GM12878 (cell line): ENCODE data around the gene PIGBOS1. TPM values are rescaled to one million over a fixed set of nuclear protein-coding genes. Genes with fewer than 3 reads are reported as not detected.
A peak's percentile ranks its signal among the peaks of the same experiment; 100 is the strongest.

Experiments
- ATF2 ChIP-seq: IDR thresholded peaks from 2 replicates; pipeline ENCODE4 v1.6.1; 2012; ENCODE audit warnings: low read length, inconsistent platforms
- ATF7 ChIP-seq: fragments of 450-650 bp; IDR thresholded peaks from 2 replicates; pipeline ENCODE4 v1.6.1; 2016; ENCODE audit warnings: low read depth, mild to moderate bottlenecking
- CBFB ChIP-seq: IDR thresholded peaks from 2 replicates; pipeline ENCODE4 v1.6.1; 2016; ENCODE audit warnings: antibody characterized with exemption, low read depth
- CREM ChIP-seq: IDR thresholded peaks from 2 replicates; pipeline ENCODE4 v1.6.1; 2014; ENCODE audit warnings: antibody characterized with exemption, low read depth
- E4F1 ChIP-seq: fragments of 450-650 bp; IDR thresholded peaks from 2 replicates; pipeline ENCODE4 v1.6.1; 2018; ENCODE audit warnings: borderline replicate concordance, mild to moderate bottlenecking; ENCODE audit not compliant: partially characterized antibody
- ELK1 ChIP-seq: IDR thresholded peaks from 2 replicates; pipeline ENCODE4 v1.6.1; 2012; ENCODE audit warnings: low read depth, low read length, improper control_type of control experiment
- FOXK2 ChIP-seq: fragments of 450-650 bp; IDR thresholded peaks from 2 replicates; pipeline ENCODE4 v1.6.1; 2017; ENCODE audit warnings: mild to moderate bottlenecking, moderate library complexity
- IKZF1 ChIP-seq: fragments of 450-650 bp; conservative IDR thresholded peaks from 2 replicates; pipeline ENCODE4 v1.6.1; 2017; ENCODE audit warnings: antibody characterized with exemption, mild to moderate bottlenecking
- IKZF2 ChIP-seq, 2 experiments: fragments of 450-650 bp; IDR thresholded peaks; 2 replicates each; pipeline ENCODE4 v1.6.1; 2017; ENCODE audit warnings: mild to moderate bottlenecking in 2 of 2, moderate library complexity in 2 of 2
- NBN ChIP-seq: fragments of 450-650 bp; IDR thresholded peaks from 2 replicates; pipeline ENCODE4 v1.6.1; 2016
- PAX8 ChIP-seq: fragments of 450-650 bp; IDR thresholded peaks from 2 replicates; pipeline ENCODE4 v1.6.1; 2017; ENCODE audit warnings: mild to moderate bottlenecking, moderate library complexity
- REST ChIP-seq: IDR thresholded peaks from 2 replicates; pipeline ENCODE4 v1.6.1; 2012; ENCODE audit warnings: mild to moderate bottlenecking, low read depth, low read length
- SPI1 ChIP-seq: IDR thresholded peaks from 2 replicates; pipeline ENCODE4 v1.6.1; 2011; ENCODE audit warnings: low read depth, mild to moderate bottlenecking, low read length, moderate library complexity, borderline replicate concordance; ENCODE audit not compliant: insufficient read depth
- SUPT20H ChIP-seq: IDR thresholded peaks from 2 replicates; pipeline ENCODE4 v1.6.1; 2011; ENCODE audit warnings: low read depth, mild to moderate bottlenecking, low read length, moderate library complexity, borderline replicate concordance; ENCODE audit not compliant: control insufficient read depth
- USF2 ChIP-seq: IDR thresholded peaks from 2 replicates; pipeline ENCODE4 v1.6.1; 2011; ENCODE audit warnings: low read depth, low read length, improper control_type of control experiment, borderline replicate concordance
- WRNIP1 ChIP-seq: IDR thresholded peaks from 2 replicates; pipeline ENCODE4 v1.6.1; 2011; ENCODE audit warnings: low read depth, low read length, improper control_type of control experiment, borderline replicate concordance
- ZNF384 ChIP-seq: IDR thresholded peaks from 2 replicates; pipeline ENCODE4 v1.6.1; 2012; ENCODE audit warnings: low read depth, mild to moderate bottlenecking, low read length, improper control_type of control experiment, borderline replicate concordance
- polyA plus RNA-seq, 11 experiments: library from polyadenylated mRNA; depleted of rRNA in 4 of 11; unstranded in 6 of 11; stranded (reverse) in 5 of 11; fragments of >200 nt; fragmentation: Nextera tagmentation in 4 of 11; fragmentation: Illumina TruSeq in 1 of 11; extraction: Ambion mirVana in 4 of 11; extraction: Trizol in 1 of 11; gene quantifications; 1 replicate in 1 of 11; 2 replicates in 10 of 11; pipeline versions ENCODE4 v1.2.1 to v1.2.3, GENCODE V29; 2011 to 2016; ENCODE audit warnings: inconsistent platforms in 2 of 11, missing spikeins in 2 of 11, low read depth in 1 of 11
- total RNA-seq, 4 experiments: library from RNA; depleted of rRNA in 3 of 4; stranded (reverse); fragments of >200 nt in 3 of 4; fragmentation: Illumina TruSeq in 1 of 4; extraction: Trizol in 1 of 4; gene quantifications; 2 replicates each; pipeline versions ENCODE4 v1.2.1 to v1.2.3, GENCODE V29; 2013 to 2021

PIGBOS1 gene
- total and polyA plus RNA-seq, 10 of the 15 experiments (the other 5 are each of a cell fraction or from before 2014, with no cell fraction given), result 7.1 to 24.7 (median 10.2) TPM

GRCh38 chr15:55267401-55268175 is 51.3 kb downstream of the PIGBOS1 start (continued):
- TF ChIP-seq ZNF384, result no peak
- TF ChIP-seq FOXK2, result no peak
- TF ChIP-seq SPI1, result peak; percentile 34; the same call in 1 of the 2 replicates
- TF ChIP-seq WRNIP1, result no peak
- TF ChIP-seq PAX8, result no peak
- peak; percentile 31; the same call in 1 of the 2 replicates for TF ChIP-seq NBN
- no peak for TF ChIP-seq ELK1
- TF ChIP-seq CREM, result peak; percentile 24; the same call in 1 of the 2 replicates
- TF ChIP-seq CBFB, result no peak
- 0 out of 2 replicates have a peak, but pooled peaks have one; percentile 20 for TF ChIP-seq IKZF1
- no peak for TF ChIP-seq IKZF2 (IDR thresholded peaks at IDR 0.05)
- TF ChIP-seq SUPT20H, result no peak
- TF ChIP-seq E4F1, result no peak
- peak; percentile 30 for TF ChIP-seq ATF7
- TF ChIP-seq ATF2, result no peak
- no peak for TF ChIP-seq REST
- TF ChIP-seq USF2, result no peak
